ENCODE data around the gene DCTPP1.

DNA sequence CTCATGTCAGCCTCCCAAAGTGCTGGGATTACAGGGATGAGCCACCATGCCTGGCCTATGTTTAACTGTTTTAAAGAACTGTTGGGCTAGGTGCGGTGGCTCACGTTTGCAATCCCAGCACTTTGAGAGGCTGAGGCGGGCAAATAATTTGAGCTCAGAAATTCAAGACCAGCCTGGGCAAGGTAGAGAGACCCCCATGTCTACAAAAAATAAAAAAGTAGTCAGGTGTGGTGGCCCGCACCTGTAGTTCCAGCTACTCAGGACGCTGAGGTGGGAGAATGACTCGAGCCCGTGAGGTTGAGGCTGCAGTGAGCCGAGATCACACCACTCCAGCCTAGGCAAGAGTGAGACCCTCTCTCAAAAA lies 40.8 kb upstream of the DCTPP1 start:
- TF ChIP-seq POLR2AphosphoS5 (IDR thresholded peaks at IDR 0.05; ENCODE audit: insufficient read depth in 1 of 2, low read depth in 1 of 2) = no peak
- TF ChIP-seq, protein P1, sequence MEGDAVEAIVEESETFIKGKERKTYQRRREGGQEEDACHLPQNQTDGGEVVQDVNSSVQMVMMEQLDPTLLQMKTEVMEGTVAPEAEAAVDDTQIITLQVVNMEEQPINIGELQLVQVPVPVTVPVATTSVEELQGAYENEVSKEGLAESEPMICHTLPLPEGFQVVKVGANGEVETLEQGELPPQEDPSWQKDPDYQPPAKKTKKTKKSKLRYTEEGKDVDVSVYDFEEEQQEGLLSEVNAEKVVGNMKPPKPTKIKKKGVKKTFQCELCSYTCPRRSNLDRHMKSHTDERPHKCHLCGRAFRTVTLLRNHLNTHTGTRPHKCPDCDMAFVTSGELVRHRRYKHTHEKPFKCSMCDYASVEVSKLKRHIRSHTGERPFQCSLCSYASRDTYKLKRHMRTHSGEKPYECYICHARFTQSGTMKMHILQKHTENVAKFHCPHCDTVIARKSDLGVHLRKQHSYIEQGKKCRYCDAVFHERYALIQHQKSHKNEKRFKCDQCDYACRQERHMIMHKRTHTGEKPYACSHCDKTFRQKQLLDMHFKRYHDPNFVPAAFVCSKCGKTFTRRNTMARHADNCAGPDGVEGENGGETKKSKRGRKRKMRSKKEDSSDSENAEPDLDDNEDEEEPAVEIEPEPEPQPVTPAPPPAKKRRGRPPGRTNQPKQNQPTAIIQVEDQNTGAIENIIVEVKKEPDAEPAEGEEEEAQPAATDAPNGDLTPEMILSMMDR (IDR thresholded peaks at IDR 0.05) = no peak

Data from vagina (tissue), 2 donors.